Hippocampal formation (tissue), 2 donors: ENCODE results near the gene LAG3.

Source experiments
- DNase-seq, 2 donors: peaks; one replicate each; lab custom pipeline; 2025; lab: John Stamatoyannopoulos, UW

The LAG3 gene

GRCh38 chr12:6790496-6791150, 18.3 kb downstream of the LAG3 start:
- no peak for DNase-seq

GRCh38 chr12:6791931-6792520, 19.7 kb downstream of the LAG3 start:
- DNase-seq: no peak

GRCh38 chr12:6792522-6793201, 20.3 kb downstream of the LAG3 start:
- DNase-seq: peak; percentile 14 to 36

- DNase-seq: no peak
These were observed 22.8 kb downstream of the LAG3 start for GRCh38 chr12:6795088-6795487.

GRCh38 chr12:6796576-6796975, 24.3 kb downstream of the LAG3 start:
- no peak for DNase-seq

- DNase-seq: no peak
These were observed 26.8 kb downstream of the LAG3 start for GRCh38 chr12:6799147-6799546.

GRCh38 chr12:6807170-6807569, 34.9 kb downstream of the LAG3 start:
- DNase-seq: no peak

GRCh38 chr12:6809056-6809455, 36.7 kb downstream of the LAG3 start:
- DNase-seq: no peak

GRCh38 chr12:6810758-6811157, 38.4 kb downstream of the LAG3 start:
- DNase-seq: no peak

GRCh38 chr12:6813363-6813762, 41.0 kb downstream of the LAG3 start:
- no peak for DNase-seq

- DNase-seq: no peak
These were observed 44.3 kb downstream of the LAG3 start for GRCh38 chr12:6816598-6816997.

GRCh38 chr12:6817098-6817497, 44.8 kb downstream of the LAG3 start:
- DNase-seq: no peak

GRCh38 chr12:6817662-6818157, 45.4 kb downstream of the LAG3 start:
- DNase-seq: no peak

GRCh38 chr12:6818222-6818621, 45.9 kb downstream of the LAG3 start:
- no peak for DNase-seq

- no peak for DNase-seq
These were observed 46.3 kb downstream of the LAG3 start for GRCh38 chr12:6818645-6819044.

- DNase-seq: no peak
These were observed 47.0 kb downstream of the LAG3 start for GRCh38 chr12:6819106-6820030.

- no peak for DNase-seq
These were observed 47.8 kb downstream of the LAG3 start for GRCh38 chr12:6820166-6820565.

- DNase-seq: peak; percentile 57 to 64
These were observed 49.5 kb downstream of the LAG3 start, which contains the start of gene GPR162 for GRCh38 chr12:6821591-6822425. GPR162 (plus strand) TSS chr12:6821821; CDS start chr12:6823899, 2,078 bp downstream.

- DNase-seq: peak in 1 of 2 donors; percentile 15
These were observed 50.3 kb downstream of the LAG3 start for GRCh38 chr12:6822426-6823135.
